HuH-7 (cell line): Measurements from ENCODE around the gene TBX10.
"Not testable (repeated sequence)": the region's sequence is repeated elsewhere in the genome, so short reads cannot be mapped to it uniquely, and the experiment has no call there.

Experiments
- DNase-seq: peaks from one replicate; pipeline ENCODE4 v3.0.0; 2011; ENCODE audit warnings: low spot score

TBX10 gene

GRCh38 chr11:67615728-67616430 lies 23.7 kb downstream of the TBX10 start:
- no peak for DNase-seq

- DNase-seq, result peak; percentile 100
These were observed 24.5 kb downstream of the TBX10 start for GRCh38 chr11:67614730-67615714.

GRCh38 chr11:67613960-67614715 lies 25.4 kb downstream of the TBX10 start:
- DNase-seq, result peak; percentile 99

- no peak for DNase-seq
These were observed 26.1 kb downstream of the TBX10 start for GRCh38 chr11:67613313-67613959.

GRCh38 chr11:67612751-67613150 lies 26.8 kb downstream of the TBX10 start:
- no peak for DNase-seq

GRCh38 chr11:67611704-67612587 lies 27.6 kb downstream of the TBX10 start:
- no peak for DNase-seq

- DNase-seq, result no peak
These were observed 28.4 kb downstream of the TBX10 start for GRCh38 chr11:67611165-67611564.

GRCh38 chr11:67610302-67610868 lies 29.2 kb downstream of the TBX10 start:
- DNase-seq, result no peak

GRCh38 chr11:67609316-67609715 lies 30.2 kb downstream of the TBX10 start:
- DNase-seq, result no peak

- DNase-seq, result no peak
These were observed 31.1 kb downstream of the TBX10 start for GRCh38 chr11:67608486-67608885.

GRCh38 chr11:67607507-67607906 lies 32.1 kb downstream of the TBX10 start:
- DNase-seq, result no peak

- peak; percentile 100 for DNase-seq
These were observed 32.9 kb downstream of the TBX10 start, which contains the start of gene NDUFV1 for GRCh38 chr11:67606492-67607295. Gene NDUFV1, plus strand, starts transcription at chr11:67606936. Its CDS starts 69 bp downstream, at chr11:67607005.

GRCh38 chr11:67606093-67606491 lies 33.5 kb downstream of the TBX10 start:
- DNase-seq, result peak; percentile 87

- DNase-seq, result no peak
These were observed 34.1 kb downstream of the TBX10 start for GRCh38 chr11:67605231-67606011.

- no peak for DNase-seq
These were observed 34.7 kb downstream of the TBX10 start for GRCh38 chr11:67604815-67605214.

- not testable (repeated sequence) for DNase-seq
These were observed 35.4 kb downstream of the TBX10 start for GRCh38 chr11:67604119-67604518.

- DNase-seq, result no peak
These were observed 38.5 kb downstream of the TBX10 start for GRCh38 chr11:67601098-67601497.

GRCh38 chr11:67600324-67601029 lies 39.1 kb downstream of the TBX10 start:
- DNase-seq, result no peak
